GM12878 (cell line): ENCODE measurements around the gene SLC38A9. TPM values are rescaled to one million over a fixed set of nuclear protein-coding genes. Genes with fewer than 3 reads are reported as not detected.

ENCODE experiments used
- ATAC-seq: fragments of 200-7000 bp; cut with Tn5 transposase; 3 replicates; pipeline ENCODE4 v1.9.1; 2020; ENCODE audit warnings: mild to moderate bottlenecking, moderate library complexity
- BruUV-seq: library from RNA; stranded (reverse); fragments of 400-500 nt; replicated peaks from 2 replicates; lab custom pipeline; 2021; lab: Mats Ljungman, UMichigan
- CTCF ChIA-PET: fragments of 300-600 bp; sonication (Branson Sonifier 250); formaldehyde crosslinking; extraction: SDS; loops from one replicate; lab custom pipeline; 2021; ENCODE audit warnings: inconsistent platforms; lab: Yijun Ruan, JAX
- POLR2A ChIA-PET: fragments of 350-600 bp; formaldehyde crosslinking; extraction: SDS; loops from one replicate; lab custom pipeline; 2021; ENCODE audit warnings: inconsistent platforms; lab: Charles Lee
- RAD21 ChIA-PET: fragments of 300-600 bp; sonication (Branson Sonifier 250); formaldehyde crosslinking; loops from one replicate; lab custom pipeline; 2023; ENCODE audit warnings: antibody characterized with exemption; ENCODE audit not compliant: unreplicated experiment; lab: Charles Lee
- SMC1A ChIA-PET: fragments of 300-600 bp; sonication (Branson Sonifier 250); formaldehyde crosslinking; loops from one replicate; lab custom pipeline; 2023; ENCODE audit not compliant: unreplicated experiment, uncharacterized antibody; lab: Charles Lee
- DNase-seq: peaks from one replicate; pipeline ENCODE4 v3.0.0-alpha.2; 2011; ENCODE audit warnings: low read depth, low spot score
- FAIRE-seq: peaks from 3 replicates; lab custom pipeline; 2011; peaks lifted over from hg19 to GRCh38; lab: Jason Lieb, UNC
- H2AFZ ChIP-seq: 2 replicates; pipeline ENCODE4 v1.6.0; 2011; ENCODE audit warnings: low read depth, low read length, control low read depth; ENCODE audit not compliant: control insufficient read depth
- H3K27ac ChIP-seq: 2 replicates; pipeline ENCODE4 v1.5.1; 2011; ENCODE audit warnings: control low read depth; ENCODE audit not compliant: control insufficient read depth, insufficient read depth
- H3K27me3 ChIP-seq, 2 experiments: replicated peaks in 1 of 2; 2 replicates each; pipeline versions ENCODE4 v1.6.0 to v1.6.1; 2011; ENCODE audit warnings: low read length in 1 of 2; ENCODE audit not compliant: control insufficient read depth in 2 of 2, insufficient read depth in 2 of 2
- H3K36me3 ChIP-seq, 2 experiments: 2 replicates each; pipeline ENCODE4 v1.5.1; 2011; ENCODE audit warnings: low read length in 1 of 2; ENCODE audit not compliant: control insufficient read depth in 2 of 2, insufficient read depth in 2 of 2
- H3K4me1 ChIP-seq: 2 replicates; pipeline ENCODE4 v1.6.1; 2011; ENCODE audit warnings: mild to moderate bottlenecking, low read length, moderate library complexity, mixed read lengths; ENCODE audit not compliant: control insufficient read depth, insufficient read depth
- H3K4me2 ChIP-seq: 2 replicates; pipeline ENCODE4 v1.6.0; 2011; ENCODE audit warnings: control low read depth; ENCODE audit not compliant: control insufficient read depth, insufficient read depth
- H3K4me3 ChIP-seq: fragments of 200-600 bp; sonication (generic); 2 replicates; pipeline ENCODE4 v1.5.1; 2016
- H3K79me2 ChIP-seq: 2 replicates; pipeline ENCODE4 v1.6.0; 2011; ENCODE audit warnings: low read length; ENCODE audit not compliant: control insufficient read depth, insufficient read depth
- H3K9ac ChIP-seq: 2 replicates; pipeline ENCODE4 v1.8.0; 2011; ENCODE audit warnings: low read length, control low read depth, mixed read lengths; ENCODE audit not compliant: control insufficient read depth, insufficient read depth
- H3K9me3 ChIP-seq: replicated peaks from 3 replicates; pipeline ENCODE4 v1.5.1; 2011; ENCODE audit warnings: mild to moderate bottlenecking, low read length; ENCODE audit not compliant: control insufficient read depth, insufficient read depth
- H4K20me1 ChIP-seq: 2 replicates; pipeline ENCODE4 v1.6.0; 2011; ENCODE audit not compliant: control insufficient read depth, insufficient read depth
- BHLHE40 ChIP-seq, 2 experiments: fragments of 450-650 bp in 1 of 2; IDR thresholded peaks; 2 replicates each; pipeline ENCODE4 v1.6.1; 2011 to 2017; ENCODE audit warnings: low read depth in 2 of 2, borderline replicate concordance in 1 of 2, improper control_type of control experiment in 1 of 2, low read length in 1 of 2, mild to moderate bottlenecking in 1 of 2
- BRCA1 ChIP-seq: IDR thresholded peaks from 2 replicates; pipeline ENCODE4 v1.6.1; 2011; ENCODE audit warnings: low read depth, low read length, improper control_type of control experiment
- CHD4 ChIP-seq: fragments of 200-600 bp; sonication (generic); IDR thresholded peaks from 2 replicates; pipeline ENCODE4 v1.6.1; 2016; ENCODE audit warnings: mild to moderate bottlenecking
- CREB1 ChIP-seq: IDR thresholded peaks from 2 replicates; pipeline ENCODE4 v1.6.1; 2012; ENCODE audit warnings: low read depth, mild to moderate bottlenecking, inconsistent platforms
- DPF2 ChIP-seq: fragments of 450-650 bp; IDR thresholded peaks from 2 replicates; pipeline ENCODE4 v1.6.1; 2017; ENCODE audit warnings: mild to moderate bottlenecking
- E4F1 ChIP-seq: fragments of 450-650 bp; IDR thresholded peaks from 2 replicates; pipeline ENCODE4 v1.6.1; 2018; ENCODE audit warnings: borderline replicate concordance, mild to moderate bottlenecking; ENCODE audit not compliant: partially characterized antibody
- EP300 ChIP-seq, 2 experiments: fragments of 150-350 bp in 1 of 2; IDR thresholded peaks; 2 replicates each; pipeline ENCODE4 v1.6.1; 2011 to 2012; ENCODE audit warnings: low read depth in 2 of 2, low read length in 2 of 2, borderline replicate concordance in 1 of 2, improper control_type of control experiment in 1 of 2, inconsistent platforms in 1 of 2; ENCODE audit not compliant: control insufficient read depth in 1 of 2
- FOXK2 ChIP-seq: fragments of 450-650 bp; IDR thresholded peaks from 2 replicates; pipeline ENCODE4 v1.6.1; 2017; ENCODE audit warnings: mild to moderate bottlenecking, moderate library complexity
- KAT2A ChIP-seq: conservative IDR thresholded peaks from 2 replicates; pipeline ENCODE4 v1.6.1; 2011; ENCODE audit warnings: low read depth, low read length; ENCODE audit not compliant: control insufficient read depth
- MAX ChIP-seq: IDR thresholded peaks from 2 replicates; pipeline ENCODE4 v1.6.1; 2012; ENCODE audit warnings: low read depth, low read length, improper control_type of control experiment
- MTA3 ChIP-seq: IDR thresholded peaks from 2 replicates; pipeline ENCODE4 v1.6.1; 2012; ENCODE audit warnings: low read length, inconsistent platforms, borderline replicate concordance
- MXI1 ChIP-seq: fragments of 150-350 bp; IDR thresholded peaks from 2 replicates; pipeline ENCODE4 v1.6.1; 2011; ENCODE audit warnings: low read depth, mild to moderate bottlenecking, inconsistent platforms, low read length, improper control_type of control experiment
- POLR2AphosphoS5 ChIP-seq: IDR thresholded peaks from 2 replicates; pipeline ENCODE4 v1.6.1; 2011; ENCODE audit warnings: mild to moderate bottlenecking, low read length, inconsistent platforms
- RAD21 ChIP-seq: IDR thresholded peaks from 2 replicates; pipeline ENCODE4 v1.6.1; 2011; ENCODE audit warnings: mild to moderate bottlenecking, low read depth, low read length, moderate library complexity; ENCODE audit not compliant: insufficient read depth
- SKIL ChIP-seq: fragments of 450-650 bp; IDR thresholded peaks from 2 replicates; pipeline ENCODE4 v1.6.1; 2017; ENCODE audit warnings: mild to moderate bottlenecking, low read depth, inconsistent platforms; ENCODE audit not compliant: poor library complexity, severe bottlenecking
- SMAD5 ChIP-seq: IDR thresholded peaks from 2 replicates; pipeline ENCODE4 v1.6.1; 2016; ENCODE audit warnings: antibody characterized with exemption, low read depth
- WGBS: methylation state at CpG from one replicate; pipeline ENCODE4 v1.1.6; 2016; ENCODE audit warnings: low lambda C conversion rate; ENCODE audit not compliant: insufficient replicate concordance, insufficient coverage; ENCODE audit errors: missing lambda C conversion rate; 5-methylcytosine and 5-hydroxymethylcytosine counted together
- in situ Hi-C: fragments of 300-500 bp; cut with MboI; formaldehyde crosslinking; loops from 9 replicates; pipeline ENCODE4 v1.14.3; 2018; ENCODE audit warnings: mixed read lengths
- intact Hi-C: fragments of 100-400 bp; cut with micrococcal nuclease; formaldehyde crosslinking; loops from one replicate; pipeline ENCODE4 v1.14.2; 2022; ENCODE audit not compliant: unreplicated experiment
- polyA plus RNA-seq, 11 experiments: library from polyadenylated mRNA; depleted of rRNA in 4 of 11; unstranded in 6 of 11; stranded (reverse) in 5 of 11; fragments of >200 nt; fragmentation: Nextera tagmentation in 4 of 11; fragmentation: Illumina TruSeq in 1 of 11; extraction: Ambion mirVana in 4 of 11; extraction: Trizol in 1 of 11; gene quantifications; 1 replicate in 1 of 11; 2 replicates in 10 of 11; pipeline versions ENCODE4 v1.2.1 to v1.2.3, GENCODE V29; 2011 to 2016; ENCODE audit warnings: inconsistent platforms in 2 of 11, missing spikeins in 2 of 11, low read depth in 1 of 11
- total RNA-seq, 4 experiments: library from RNA; depleted of rRNA in 3 of 4; stranded (reverse); fragments of >200 nt in 3 of 4; fragmentation: Illumina TruSeq in 1 of 4; extraction: Trizol in 1 of 4; gene quantifications; 2 replicates each; pipeline versions ENCODE4 v1.2.1 to v1.2.3, GENCODE V29; 2013 to 2021

The SLC38A9 gene
- total and polyA plus RNA-seq, 10 of the 15 experiments (the other 5 are each of a cell fraction or from before 2014, with no cell fraction given), result 8.5 to 35.1 (median 23.0) TPM

GRCh38 chr5:55714339-55714738 lies 2.2 kb upstream of the SLC38A9 start (continued):
- TF ChIP-seq E4F1, result no peak
- TF ChIP-seq CREB1, result no peak
- TF ChIP-seq CHD4, result no peak
- TF ChIP-seq MTA3, result no peak
- no peak for TF ChIP-seq MXI1
- TF ChIP-seq SKIL, result no peak

GRCh38 chr5:55713871-55714270 lies 1.7 kb upstream of the SLC38A9 start:
- H2AFZ ChIP-seq, result no peak overlapping the region
- peaks cover 4% of the 10 kb centered on the region; the same call in 1 of the 2 replicates for H3K4me1 ChIP-seq
- H3K4me2 ChIP-seq, result no peak overlapping the region
- in situ Hi-C loops (no loop called here), intact Hi-C loops (loop anchor here (5.0 kb wide), 1 partner anchor 198 kb away; no protein-coding TSS in a partner anchor)
- ChIA-PET POLR2A (interaction anchor here (1.2 kb wide), 1 partner anchor 11 kb away, joined by 4 read pairs; no protein-coding TSS in a partner anchor), SMC1A (interaction anchor here (1.0 to 2.7 kb wide), 3 partner anchors 9 to 48 kb away, joined by 3 to 8 read pairs (median 7); no protein-coding TSS in a partner anchor), RAD21 (interaction anchor here (0.6 to 1.1 kb wide), 2 partner anchors 68 to 152 kb away, joined by 3 to 4 read pairs; no protein-coding TSS in a partner anchor), CTCF (no interaction called here)
- no peak overlapping the region for H3K4me3 ChIP-seq
- H3K27me3 ChIP-seq, result no peaks in the 10 kb centered on the region
- ATAC-seq (no peak), DNase-seq (no peak), FAIRE-seq (no peak)
- no peak overlapping the region for H3K27ac ChIP-seq
- H4K20me1 ChIP-seq, result no peaks in the 10 kb centered on the region
- no peak overlapping the region for H3K9ac ChIP-seq
- H3K9me3 ChIP-seq, result no peaks in the 10 kb centered on the region
- H3K79me2 ChIP-seq, result peaks cover 6% of the 10 kb centered on the region
- 87% methylated on average over 3 of the region's 3 CpGs for WGBS
- no TSS peak for BruUV-seq
- H3K36me3 ChIP-seq, result no peaks in the 10 kb centered on the region
- no peak for TF ChIP-seq POLR2AphosphoS5
- TF ChIP-seq BHLHE40 (IDR thresholded peaks at IDR 0.05; ENCODE audit: borderline replicate concordance in 1 of 2, low read depth in 2 of 2, low read length in 1 of 2), result no peak
- no peak for TF ChIP-seq BRCA1
- no peak for TF ChIP-seq SMAD5
- TF ChIP-seq MAX, result no peak
- no peak for TF ChIP-seq RAD21
- no peak for TF ChIP-seq DPF2
- TF ChIP-seq EP300 (IDR thresholded peaks at IDR 0.05; ENCODE audit: borderline replicate concordance in 1 of 2, control insufficient read depth in 1 of 2, low read depth in 2 of 2, low read length in 2 of 2), result no peak
- no peak for TF ChIP-seq KAT2A
- TF ChIP-seq FOXK2, result no peak
- no peak for TF ChIP-seq SKIL
